GM23338 (cell line): ENCODE data around the gene NNMT. TPM values are rescaled to one million over a fixed set of nuclear protein-coding genes. Genes with fewer than 3 reads are reported as not detected.
A peak's percentile ranks its signal among the peaks of the same experiment; 100 is the strongest.

Experiments
- ATAC-seq: fragments of 200-7000 bp; cut with Tn5 transposase; 3 replicates; pipeline ENCODE4 v1.9.1; 2020
- DNase-seq: peaks from one replicate; pipeline ENCODE4 v3.0.0-alpha.2; 2015; ENCODE audit warnings: low spot score
- H2AFZ ChIP-seq: fragments of 200-600 bp; sonication (generic); 2 replicates; pipeline ENCODE4 v1.8.0; 2016; ENCODE audit warnings: antibody characterized with exemption, mild to moderate bottlenecking, moderate library complexity
- H3F3A ChIP-seq: fragments of 200-600 bp; sonication (generic); replicated peaks from 2 replicates; pipeline ENCODE4 v1.8.0; 2017; ENCODE audit warnings: antibody characterized with exemption, mixed run types, low read depth
- H3K27ac ChIP-seq: fragments of 200-600 bp; sonication (generic); 2 replicates; pipeline ENCODE4 v1.6.1; 2016; ENCODE audit warnings: low read depth
- H3K27me3 ChIP-seq: fragments of 200-600 bp; sonication (generic); 2 replicates; pipeline ENCODE4 v1.8.0; 2016; ENCODE audit warnings: mild to moderate bottlenecking, mixed run types, moderate library complexity; ENCODE audit not compliant: insufficient read depth
- H3K36me3 ChIP-seq: fragments of 200-600 bp; sonication (generic); 2 replicates; pipeline ENCODE4 v1.8.0; 2016; ENCODE audit warnings: mild to moderate bottlenecking; ENCODE audit not compliant: insufficient read depth
- H3K4me1 ChIP-seq: fragments of 200-600 bp; sonication (generic); 2 replicates; pipeline ENCODE4 v1.8.0; 2016; ENCODE audit warnings: mild to moderate bottlenecking, moderate library complexity; ENCODE audit not compliant: insufficient read depth
- H3K4me2 ChIP-seq: fragments of 200-600 bp; sonication (generic); 2 replicates; pipeline ENCODE4 v1.7.1; 2017; ENCODE audit warnings: mixed run types
- H3K4me3 ChIP-seq: fragments of 200-600 bp; sonication (generic); 2 replicates; pipeline ENCODE4 v1.6.1; 2016; ENCODE audit warnings: mixed run types
- H3K79me2 ChIP-seq: fragments of 200-600 bp; sonication (generic); replicated peaks from 2 replicates; pipeline ENCODE4 v1.8.0; 2017; ENCODE audit warnings: mild to moderate bottlenecking; ENCODE audit not compliant: insufficient read depth
- H3K9me2 ChIP-seq: fragments of 200-600 bp; sonication (generic); 2 replicates; pipeline ENCODE4 v1.8.0; 2017; ENCODE audit not compliant: insufficient read depth
- H4K20me1 ChIP-seq: fragments of 200-600 bp; sonication (generic); replicated peaks from 2 replicates; pipeline ENCODE4 v1.8.0; 2017; ENCODE audit warnings: mild to moderate bottlenecking; ENCODE audit not compliant: insufficient read depth
- H3K27ac Mint-ChIP-seq: 2 replicates; pipeline ENCODE4 v1.8.0; 2020; ENCODE audit warnings: inconsistent platforms, mild to moderate bottlenecking, moderate library complexity, mixed read lengths
- H3K27me3 Mint-ChIP-seq: 3 replicates; pipeline ENCODE4 v1.8.0; 2022; ENCODE audit warnings: low read depth, mild to moderate bottlenecking, moderate library complexity, mixed read lengths, inconsistent platforms; ENCODE audit not compliant: insufficient read depth, poor library complexity
- H3K36me3 Mint-ChIP-seq: 3 replicates; pipeline ENCODE4 v1.8.0; 2021; ENCODE audit warnings: low read depth, mild to moderate bottlenecking, inconsistent platforms, moderate library complexity, mixed read lengths
- H3K4me1 Mint-ChIP-seq: 3 replicates; pipeline ENCODE4 v1.8.0; 2020; ENCODE audit warnings: mild to moderate bottlenecking, inconsistent platforms, mixed read lengths
- H3K4me3 Mint-ChIP-seq: 3 replicates; pipeline ENCODE4 v1.8.0; 2021; ENCODE audit warnings: moderate library complexity, mild to moderate bottlenecking, inconsistent platforms, mixed read lengths
- H3K9me3 Mint-ChIP-seq: 3 replicates; pipeline ENCODE4 v1.8.0; 2020; ENCODE audit warnings: moderate library complexity, mild to moderate bottlenecking, inconsistent platforms, mixed read lengths
- EZH2phosphoT487 ChIP-seq: fragments of 200-600 bp; sonication (generic); IDR thresholded peaks from one replicate; pipeline ENCODE4 v1.8.1; 2018; ENCODE audit warnings: antibody characterized with exemption; ENCODE audit not compliant: unreplicated experiment
- ZNF331 ChIP-seq: fragments of 250-450 bp; sonication (Bioruptor Pico); IDR thresholded peaks from 2 replicates; pipeline ENCODE4 v1.5.0; 2020; ENCODE audit warnings: low read depth, mild to moderate bottlenecking, moderate library complexity
- polyA plus RNA-seq: library from polyadenylated mRNA; unstranded; fragments of >200 nt; fragmentation: Nextera tagmentation; extraction: Ambion mirVana; gene quantifications from 2 replicates; pipeline ENCODE4 v1.2.1, GENCODE V29; 2016
- total RNA-seq: library from RNA; depleted of rRNA; stranded (reverse); fragments of >200 nt; shearing (Covaris generic); gene quantifications from 2 replicates; pipeline ENCODE4 v1.2.3, GENCODE V29; 2014
- TF ChIP-seq, protein P1 (sequence below), 2 experiments: fragments of 200-600 bp in 1 of 2; sonication (generic) in 1 of 2; conservative IDR thresholded peaks; 2 replicates each; pipeline versions ENCODE4 v1.5.1 to v1.6.1; 2016 to 2017; ENCODE audit warnings: antibody characterized with exemption in 2 of 2, low read depth in 2 of 2, mild to moderate bottlenecking in 2 of 2, moderate library complexity in 1 of 2

NNMT gene
- total and polyA plus RNA-seq, 2 experiments from 2014 or later = 0.40 TPM; not detected in 1

DNA sequence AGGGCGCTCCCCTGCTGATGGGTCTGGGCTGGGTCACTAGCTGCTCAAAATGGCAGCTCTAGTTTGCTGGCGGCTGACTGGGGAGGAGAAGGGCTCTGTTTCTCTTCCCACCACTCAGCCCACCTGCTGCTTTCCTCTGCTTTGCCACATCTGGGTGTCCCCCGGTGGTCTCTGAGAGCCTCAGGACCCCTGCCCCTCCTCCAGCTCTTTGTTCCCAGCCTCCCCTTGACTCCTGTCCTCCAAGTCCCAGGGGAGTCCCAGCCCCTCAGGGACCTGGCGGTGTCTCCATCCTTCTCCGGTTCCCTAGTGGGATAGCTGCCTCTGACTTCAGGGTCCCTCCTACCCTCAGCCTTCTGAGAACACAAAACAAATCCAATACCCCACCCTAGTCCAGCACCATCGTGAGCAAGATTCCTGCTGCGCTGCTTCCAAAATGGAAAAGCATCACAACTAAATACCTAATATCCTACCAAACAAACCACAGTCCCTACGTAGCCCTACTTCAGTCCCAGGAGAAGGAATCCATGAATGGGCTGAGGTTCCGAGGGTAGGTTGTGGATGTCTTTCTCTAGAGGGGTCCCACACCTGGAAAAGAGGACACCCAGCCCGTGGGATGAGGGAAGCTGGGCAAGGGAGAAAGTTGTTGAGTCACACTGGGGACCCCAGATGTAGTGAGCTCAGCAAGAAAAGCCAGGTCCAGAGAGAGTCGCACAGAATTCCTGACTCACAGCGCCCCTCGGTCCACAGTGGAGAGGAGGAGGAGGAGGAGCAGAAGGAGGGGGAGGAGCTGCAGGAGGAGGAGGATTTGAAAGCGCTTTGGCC is 45.0 kb upstream of the NNMT start:
- no peak overlapping the region for H3K27ac Mint-ChIP-seq
- H3K79me2 ChIP-seq = no peaks in the 10 kb centered on the region
- H3K27me3 Mint-ChIP-seq = peaks cover 7% of the 10 kb centered on the region
- H2AFZ ChIP-seq = peak overlapping the region; percentile 95
- 0 out of 2 replicates have a peak overlapping the region, but pooled peaks have one; percentile 57 for H3K4me2 ChIP-seq
- H3K36me3 ChIP-seq = no peaks in the 10 kb centered on the region
- peak; percentile 44 for DNase-seq
- no peaks in the 10 kb centered on the region for H3K27me3 ChIP-seq
- no peaks in the 10 kb centered on the region for H3K9me2 ChIP-seq
- ATAC-seq = peak; percentile 75
- H4K20me1 ChIP-seq = no peaks in the 10 kb centered on the region
- TF ChIP-seq, protein P1, sequence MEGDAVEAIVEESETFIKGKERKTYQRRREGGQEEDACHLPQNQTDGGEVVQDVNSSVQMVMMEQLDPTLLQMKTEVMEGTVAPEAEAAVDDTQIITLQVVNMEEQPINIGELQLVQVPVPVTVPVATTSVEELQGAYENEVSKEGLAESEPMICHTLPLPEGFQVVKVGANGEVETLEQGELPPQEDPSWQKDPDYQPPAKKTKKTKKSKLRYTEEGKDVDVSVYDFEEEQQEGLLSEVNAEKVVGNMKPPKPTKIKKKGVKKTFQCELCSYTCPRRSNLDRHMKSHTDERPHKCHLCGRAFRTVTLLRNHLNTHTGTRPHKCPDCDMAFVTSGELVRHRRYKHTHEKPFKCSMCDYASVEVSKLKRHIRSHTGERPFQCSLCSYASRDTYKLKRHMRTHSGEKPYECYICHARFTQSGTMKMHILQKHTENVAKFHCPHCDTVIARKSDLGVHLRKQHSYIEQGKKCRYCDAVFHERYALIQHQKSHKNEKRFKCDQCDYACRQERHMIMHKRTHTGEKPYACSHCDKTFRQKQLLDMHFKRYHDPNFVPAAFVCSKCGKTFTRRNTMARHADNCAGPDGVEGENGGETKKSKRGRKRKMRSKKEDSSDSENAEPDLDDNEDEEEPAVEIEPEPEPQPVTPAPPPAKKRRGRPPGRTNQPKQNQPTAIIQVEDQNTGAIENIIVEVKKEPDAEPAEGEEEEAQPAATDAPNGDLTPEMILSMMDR (conservative IDR thresholded peaks at IDR 0.05; ENCODE audit: low read depth in 2 of 2) = peak in 1 of 2 experiments; percentile 22; a peak in 1 of 4 replicates
- no peak for TF ChIP-seq ZNF331 (CRISPR knock-in tag)
- peaks cover 15% of the 10 kb centered on the region for H3K4me1 ChIP-seq
- peaks cover 23% of the 10 kb centered on the region for H3K4me1 Mint-ChIP-seq
- H3K9me3 Mint-ChIP-seq = no peaks in the 10 kb centered on the region
- H3K36me3 Mint-ChIP-seq = no peaks in the 10 kb centered on the region
- no peak overlapping the region for H3K4me3 Mint-ChIP-seq
- no peaks in the 10 kb centered on the region for H3F3A ChIP-seq
- no peak overlapping the region for H3K4me3 ChIP-seq
- no peak overlapping the region for H3K27ac ChIP-seq

DNA sequence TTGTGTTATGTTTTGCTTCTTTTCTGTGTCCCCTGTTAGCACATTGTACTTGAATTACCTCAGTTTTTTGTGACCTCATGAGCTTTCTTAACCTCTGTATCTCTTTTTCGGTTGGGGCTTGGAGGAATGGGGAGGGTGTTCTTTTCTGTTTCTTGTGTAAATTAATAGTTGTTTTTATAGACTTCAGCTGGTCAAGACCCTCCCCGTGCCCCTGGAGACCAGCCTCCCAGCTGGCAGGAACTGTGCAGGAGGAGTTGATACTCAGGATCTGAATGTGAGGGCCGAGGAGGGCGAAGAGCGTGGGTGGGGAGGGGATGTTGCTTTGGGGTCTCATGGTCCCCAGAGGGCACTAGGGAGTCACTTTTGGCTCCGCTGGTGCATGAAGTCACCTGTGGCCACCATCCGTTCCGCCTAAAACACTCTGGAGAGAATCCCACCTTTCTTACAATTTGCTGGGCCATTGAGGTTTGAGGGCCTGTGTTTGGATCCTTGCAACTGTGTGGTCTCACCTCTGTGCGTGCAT is 44.3 kb upstream of the NNMT start:
- H3K79me2 ChIP-seq = no peaks in the 10 kb centered on the region
- H2AFZ ChIP-seq = peak overlapping the region; percentile 95
- H3K4me2 ChIP-seq = peak overlapping the region; percentile 57; the same call in 1 of the 2 replicates
- peak; percentile 74 for DNase-seq
- H3K36me3 ChIP-seq = no peaks in the 10 kb centered on the region
- Mint-ChIP-seq H3K27ac (no peak overlapping the region), H3K4me1 (peaks cover 26% of the 10 kb centered on the region), H3K36me3 (no peaks in the 10 kb centered on the region), H3K9me3 (no peaks in the 10 kb centered on the region), H3K27me3 (peaks cover 7% of the 10 kb centered on the region), H3K4me3 (no peak overlapping the region)
- no peak for TF ChIP-seq EZH2phosphoT487
- TF ChIP-seq, protein P1 (conservative IDR thresholded peaks at IDR 0.05; ENCODE audit: low read depth in 2 of 2) = peak; percentile 45 to 65
- no peaks in the 10 kb centered on the region for H3F3A ChIP-seq
- peak; percentile 81 for ATAC-seq
- H4K20me1 ChIP-seq = no peaks in the 10 kb centered on the region
- no peak overlapping the region for H3K4me3 ChIP-seq
- H3K27me3 ChIP-seq = no peaks in the 10 kb centered on the region
- H3K27ac ChIP-seq = peak overlapping the region; percentile 16; the same call in 1 of the 2 replicates
- H3K9me2 ChIP-seq = no peaks in the 10 kb centered on the region
- peaks cover 15% of the 10 kb centered on the region for H3K4me1 ChIP-seq
